Esophagus squamous epithelium (tissue), 4 donors: Measurements from ENCODE around the gene TECPR2.

ENCODE experiments used
- POLR2A ChIP-seq, 4 donors: fragments of 450-650 bp; IDR thresholded peaks; one replicate each; pipeline ENCODE4 v1.6.1; 2017; ENCODE audit warnings: antibody characterized with exemption in 4 of 4, mild to moderate bottlenecking in 4 of 4, moderate library complexity in 3 of 4
- TF ChIP-seq, protein P1 (sequence below), 6 experiments: fragments of 450-650 bp in 4 of 6; fragments of 200-600 bp in 2 of 6; sonication (generic) in 2 of 6; IDR thresholded peaks; one replicate each; pipeline ENCODE4 v1.5.1; 2016 to 2019; ENCODE audit warnings: antibody characterized with exemption in 6 of 6, mild to moderate bottlenecking in 4 of 6, moderate library complexity in 4 of 6

GRCh38 chr14:102342238-102342637 is 20.5 kb upstream of the TECPR2 start:
- TF ChIP-seq POLR2A (IDR thresholded peaks at IDR 0.05), result no peak
- TF ChIP-seq, protein P1, sequence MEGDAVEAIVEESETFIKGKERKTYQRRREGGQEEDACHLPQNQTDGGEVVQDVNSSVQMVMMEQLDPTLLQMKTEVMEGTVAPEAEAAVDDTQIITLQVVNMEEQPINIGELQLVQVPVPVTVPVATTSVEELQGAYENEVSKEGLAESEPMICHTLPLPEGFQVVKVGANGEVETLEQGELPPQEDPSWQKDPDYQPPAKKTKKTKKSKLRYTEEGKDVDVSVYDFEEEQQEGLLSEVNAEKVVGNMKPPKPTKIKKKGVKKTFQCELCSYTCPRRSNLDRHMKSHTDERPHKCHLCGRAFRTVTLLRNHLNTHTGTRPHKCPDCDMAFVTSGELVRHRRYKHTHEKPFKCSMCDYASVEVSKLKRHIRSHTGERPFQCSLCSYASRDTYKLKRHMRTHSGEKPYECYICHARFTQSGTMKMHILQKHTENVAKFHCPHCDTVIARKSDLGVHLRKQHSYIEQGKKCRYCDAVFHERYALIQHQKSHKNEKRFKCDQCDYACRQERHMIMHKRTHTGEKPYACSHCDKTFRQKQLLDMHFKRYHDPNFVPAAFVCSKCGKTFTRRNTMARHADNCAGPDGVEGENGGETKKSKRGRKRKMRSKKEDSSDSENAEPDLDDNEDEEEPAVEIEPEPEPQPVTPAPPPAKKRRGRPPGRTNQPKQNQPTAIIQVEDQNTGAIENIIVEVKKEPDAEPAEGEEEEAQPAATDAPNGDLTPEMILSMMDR (IDR thresholded peaks at IDR 0.05), result no peak
